ENCODE data around the gene HOXB6.

HOXB6 gene

GRCh38 chr17:48577946-48578615 lies 26.7 kb downstream of the HOXB6 start, which contains the start of gene HOXB4:
TSS of gene HOXB4 (minus strand) at chr17:48578350. CDS start at chr17:48578319, 31 bp downstream.
- DNase-seq, result no peak

GRCh38 chr17:48577330-48577945 lies 27.3 kb downstream of the HOXB6 start:
- no peak for DNase-seq

- DNase-seq, result no peak
These were observed 28.1 kb downstream of the HOXB6 start for GRCh38 chr17:48576479-48577309.

GRCh38 chr17:48575673-48576478 lies 28.9 kb downstream of the HOXB6 start:
- no peak for DNase-seq

- DNase-seq, result no peak
These were observed 29.7 kb downstream of the HOXB6 start for GRCh38 chr17:48575066-48575582.

GRCh38 chr17:48574505-48575065 lies 30.2 kb downstream of the HOXB6 start:
- DNase-seq, result no peak

- no peak for DNase-seq
These were observed 32.9 kb downstream of the HOXB6 start for GRCh38 chr17:48571826-48572417.

GRCh38 chr17:48571024-48571818 lies 33.6 kb downstream of the HOXB6 start:
- no peak for DNase-seq

GRCh38 chr17:48570325-48571023 lies 34.3 kb downstream of the HOXB6 start:
- no peak for DNase-seq

GRCh38 chr17:48569674-48570324 lies 35.0 kb downstream of the HOXB6 start:
- no peak for DNase-seq

GRCh38 chr17:48569240-48569582 lies 35.6 kb downstream of the HOXB6 start:
- no peak for DNase-seq

- DNase-seq, result no peak
These were observed 36.1 kb downstream of the HOXB6 start for GRCh38 chr17:48568499-48569239.

- no peak for DNase-seq
These were observed 37.0 kb downstream of the HOXB6 start for GRCh38 chr17:48567646-48568354.

GRCh38 chr17:48567209-48567608 lies 37.6 kb downstream of the HOXB6 start:
- no peak for DNase-seq

- DNase-seq, result no peak
These were observed 38.1 kb downstream of the HOXB6 start for GRCh38 chr17:48566717-48567116.

- no peak for DNase-seq
These were observed 38.7 kb downstream of the HOXB6 start for GRCh38 chr17:48565925-48566710.

- DNase-seq, result no peak
These were observed 39.7 kb downstream of the HOXB6 start for GRCh38 chr17:48565022-48565554.

All from NCI-H2171 treated with DMSO at 0.1 percent for 48 hours (cell line).